Right lobe of liver (tissue), 4 donors: Measurements from ENCODE around the gene BICD2.
"Not testable (repeated sequence)": the region's sequence is repeated elsewhere in the genome, so short reads cannot be mapped to it uniquely, and the experiment has no call there.

Experiments
- CTCF ChIP-seq, 4 donors: fragments of 200-600 bp in 3 of 4; fragments of 450-650 bp in 1 of 4; IDR thresholded peaks; one replicate each; pipeline versions ENCODE4 v1.5.1 to v1.8.0; 2016 to 2022; ENCODE audit warnings: antibody characterized with exemption in 4 of 4, mild to moderate bottlenecking in 2 of 4
- POLR2A ChIP-seq: fragments of 450-650 bp; IDR thresholded peaks from one replicate; pipeline ENCODE4 v1.6.1; 2017; ENCODE audit warnings: antibody characterized with exemption, mild to moderate bottlenecking
- donor health status: DM: no; HTN: no; CAD: no.
- donor health status: DM: no; HTN: no; CAD: no.
- donor health status: DM: no; HTN: yes; CAD: no.

DNA sequence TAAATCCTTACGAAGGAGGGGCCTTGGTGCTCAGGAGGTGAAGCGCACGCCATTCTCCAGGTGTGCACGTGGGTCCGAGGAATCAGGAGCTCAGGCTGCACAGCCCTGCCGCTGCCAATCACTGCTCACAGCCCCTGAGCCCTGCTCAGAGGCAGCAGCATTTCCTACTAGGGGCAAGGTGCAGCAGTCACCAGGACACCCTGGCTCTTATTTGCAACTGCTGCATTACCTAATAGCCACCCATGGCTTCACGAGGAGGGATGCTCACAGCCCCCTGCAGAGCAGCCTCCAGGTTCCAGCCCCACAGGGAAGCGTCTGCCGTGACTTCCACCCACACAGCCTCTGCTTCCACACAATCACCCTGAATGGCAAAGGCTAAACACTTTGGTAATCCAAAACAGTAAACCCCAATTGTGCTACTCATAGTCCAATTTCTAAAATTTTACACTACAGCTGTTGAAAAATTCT, 31.7 kb upstream of the BICD2 start:
- not testable (repeated sequence) for TF ChIP-seq CTCF (IDR thresholded peaks at IDR 0.05); POLR2A
